Liver (tissue), 9 donors: ENCODE measurements around the gene NET1. TPM values are rescaled to one million over a fixed set of nuclear protein-coding genes. Genes with fewer than 3 reads are reported as not detected.
A peak's percentile ranks its signal among the peaks of the same experiment; 100 is the strongest.
"Not testable (repeated sequence)": the region's sequence is repeated elsewhere in the genome, so short reads cannot be mapped to it uniquely, and the experiment has no call there.

Experiments
- DNase-seq: peaks from one replicate; pipeline ENCODE4 v3.0.0-alpha.2; 2017; ENCODE audit warnings: low spot score
- H3K27ac ChIP-seq, 2 donors: one replicate each; pipeline ENCODE4 v1.7.0; 2013; ENCODE audit warnings: inconsistent platforms in 2 of 2, low read length in 2 of 2, control low read depth in 1 of 2, low read depth in 1 of 2, mild to moderate bottlenecking in 1 of 2
- H3K27me3 ChIP-seq, 4 donors: one replicate each; pipeline versions ENCODE4 v1.6.1 to v1.7.0; 2013; ENCODE audit warnings: low read length in 3 of 4, inconsistent platforms in 1 of 4, mild to moderate bottlenecking in 1 of 4, moderate library complexity in 1 of 4; ENCODE audit not compliant: control insufficient read depth in 4 of 4, insufficient read depth in 4 of 4
- H3K36me3 ChIP-seq, 4 donors: one replicate each; pipeline versions ENCODE4 v1.6.1 to v1.7.0; 2013; ENCODE audit warnings: low read length in 3 of 4, mild to moderate bottlenecking in 3 of 4, low read depth in 1 of 4, moderate library complexity in 1 of 4; ENCODE audit not compliant: control insufficient read depth in 4 of 4, insufficient read depth in 3 of 4
- H3K4me1 ChIP-seq, 4 donors: one replicate each; pipeline versions ENCODE4 v1.6.1 to v1.7.0; 2013; ENCODE audit warnings: low read length in 3 of 4, mild to moderate bottlenecking in 3 of 4, moderate library complexity in 1 of 4; ENCODE audit not compliant: control insufficient read depth in 4 of 4, insufficient read depth in 4 of 4
- H3K4me3 ChIP-seq, 3 donors: one replicate each; pipeline versions ENCODE4 v1.6.1 to v1.7.0; 2013; ENCODE audit warnings: low read length in 3 of 3, control low read depth in 1 of 3, low read depth in 1 of 3, mild to moderate bottlenecking in 1 of 3
- H3K9ac ChIP-seq, 2 donors: one replicate each; pipeline ENCODE4 v1.7.0; 2013; ENCODE audit warnings: low read length in 2 of 2, mild to moderate bottlenecking in 2 of 2, moderate library complexity in 2 of 2, control low read depth in 1 of 2, low read depth in 1 of 2
- H3K9me3 ChIP-seq, 4 donors: one replicate each; pipeline versions ENCODE4 v1.6.1 to v1.7.0; 2013; ENCODE audit warnings: low read length in 3 of 4; ENCODE audit not compliant: control insufficient read depth in 4 of 4
- ATF3 ChIP-seq: IDR thresholded peaks from 2 replicates; pipeline ENCODE4 v1.6.1; 2016; ENCODE audit warnings: antibody characterized with exemption
- FOXA1 ChIP-seq: IDR thresholded peaks from 2 replicates; pipeline ENCODE4 v1.6.1; 2016; ENCODE audit warnings: antibody characterized with exemption
- FOXA2 ChIP-seq: IDR thresholded peaks from 2 replicates; pipeline ENCODE4 v1.6.1; 2016; ENCODE audit warnings: antibody characterized with exemption
- GABPA ChIP-seq, 2 donors: IDR thresholded peaks in 1 of 2; conservative IDR thresholded peaks in 1 of 2; 2 replicates each; pipeline ENCODE4 v1.6.1; 2016; ENCODE audit warnings: antibody characterized with exemption in 2 of 2, mild to moderate bottlenecking in 1 of 2, moderate library complexity in 1 of 2
- HNF4A ChIP-seq, 2 donors: conservative IDR thresholded peaks; 2 replicates each; pipeline ENCODE4 v1.6.1; 2016; ENCODE audit warnings: antibody characterized with exemption in 2 of 2, mild to moderate bottlenecking in 2 of 2
- HNF4G ChIP-seq: IDR thresholded peaks from 2 replicates; pipeline ENCODE4 v1.6.1; 2016; ENCODE audit warnings: antibody characterized with exemption
- JUND ChIP-seq, 2 donors: IDR thresholded peaks; 2 replicates each; pipeline ENCODE4 v1.6.1; 2016; ENCODE audit warnings: antibody characterized with exemption in 2 of 2
- MAX ChIP-seq: IDR thresholded peaks from 2 replicates; pipeline ENCODE4 v1.6.1; 2016; ENCODE audit warnings: antibody characterized with exemption
- RAD21 ChIP-seq, 2 donors: IDR thresholded peaks; 2 replicates each; pipeline ENCODE4 v1.6.1; 2016; ENCODE audit warnings: antibody characterized with exemption in 2 of 2, mild to moderate bottlenecking in 2 of 2
- RXRA ChIP-seq, 2 donors: IDR thresholded peaks; 2 replicates each; pipeline ENCODE4 v1.6.1; 2017 to 2018; ENCODE audit warnings: antibody characterized with exemption in 2 of 2, mild to moderate bottlenecking in 1 of 2
- SP1 ChIP-seq: IDR thresholded peaks from 2 replicates; pipeline ENCODE4 v1.6.1; 2018; ENCODE audit warnings: antibody characterized with exemption, mild to moderate bottlenecking
- TAF1 ChIP-seq: conservative IDR thresholded peaks from 2 replicates; pipeline ENCODE4 v1.6.1; 2016; ENCODE audit warnings: antibody characterized with exemption, mild to moderate bottlenecking
- YY1 ChIP-seq: IDR thresholded peaks from 2 replicates; pipeline ENCODE4 v1.6.1; 2016; ENCODE audit warnings: antibody characterized with exemption, mild to moderate bottlenecking
- WGBS: extraction: QIAGEN DNeasy Blood & Tissue Kit; methylation state at CpG from one replicate; pipeline ENCODE4 v1.1.7; 2013; 5-methylcytosine and 5-hydroxymethylcytosine counted together
- polyA plus RNA-seq, 2 donors: library from polyadenylated mRNA; stranded (reverse) in 1 of 2; unstranded in 1 of 2; fragments of 200-250 nt in 1 of 2; fragments of >200 nt in 1 of 2; fragmentation: Nextera tagmentation in 1 of 2; extraction: Ambion mirVana in 1 of 2; gene quantifications; one replicate each; pipeline versions ENCODE4 v1.2.1 to v1.2.3, GENCODE V29; 2013 to 2015
- total RNA-seq, 2 donors: library from RNA; depleted of rRNA; stranded (reverse); fragments of >200 nt; gene quantifications; one replicate each; pipeline ENCODE4 v1.2.3, GENCODE V29; 2014
- TF ChIP-seq, protein P1 (sequence below): IDR thresholded peaks from 2 replicates; pipeline ENCODE4 v1.6.1; 2016; ENCODE audit warnings: antibody characterized with exemption, mild to moderate bottlenecking
- donor health status: healthy.
- donor health status: healthy.
- donor health status: healthy.
- donor health status: healthy.
- donor health status: healthy.

Gene NET1
- total and polyA plus RNA-seq, 4 donors: 16.2 to 38.6 (median 25.6) TPM

- Histone ChIP-seq H3K27me3 (no peaks in the 10 kb centered on the region), H3K9ac (no peak overlapping the region), H3K9me3 (no peaks in the 10 kb centered on the region), H3K36me3 (no peaks in the 10 kb centered on the region), H3K27ac (no peak overlapping the region), H3K4me1 (peaks cover 4 to 28% (median 21%) of the 10 kb centered on the region in 4 donors), H3K4me3 (no peak overlapping the region)
- WGBS: 99% methylated on average over 15 of the region's 15 CpGs
- TF ChIP-seq HNF4A (conservative IDR thresholded peaks at IDR 0.05): no peak
- TF ChIP-seq ATF3: no peak
- TF ChIP-seq HNF4G: no peak
- TF ChIP-seq RXRA (IDR thresholded peaks at IDR 0.05): no peak
- TF ChIP-seq MAX: no peak
- no peak for TF ChIP-seq FOXA2
- TF ChIP-seq FOXA1: no peak
- no peak for TF ChIP-seq JUND (IDR thresholded peaks at IDR 0.05)
- no peak for TF ChIP-seq SP1
- TF ChIP-seq GABPA (IDR thresholded peaks at IDR 0.05 in 1 of 2, conservative IDR thresholded peaks at IDR 0.05 in 1 of 2): no peak
- no peak for TF ChIP-seq RAD21 (IDR thresholded peaks at IDR 0.05)
- TF ChIP-seq YY1: no peak
- no peak for TF ChIP-seq TAF1
- TF ChIP-seq, protein P1, sequence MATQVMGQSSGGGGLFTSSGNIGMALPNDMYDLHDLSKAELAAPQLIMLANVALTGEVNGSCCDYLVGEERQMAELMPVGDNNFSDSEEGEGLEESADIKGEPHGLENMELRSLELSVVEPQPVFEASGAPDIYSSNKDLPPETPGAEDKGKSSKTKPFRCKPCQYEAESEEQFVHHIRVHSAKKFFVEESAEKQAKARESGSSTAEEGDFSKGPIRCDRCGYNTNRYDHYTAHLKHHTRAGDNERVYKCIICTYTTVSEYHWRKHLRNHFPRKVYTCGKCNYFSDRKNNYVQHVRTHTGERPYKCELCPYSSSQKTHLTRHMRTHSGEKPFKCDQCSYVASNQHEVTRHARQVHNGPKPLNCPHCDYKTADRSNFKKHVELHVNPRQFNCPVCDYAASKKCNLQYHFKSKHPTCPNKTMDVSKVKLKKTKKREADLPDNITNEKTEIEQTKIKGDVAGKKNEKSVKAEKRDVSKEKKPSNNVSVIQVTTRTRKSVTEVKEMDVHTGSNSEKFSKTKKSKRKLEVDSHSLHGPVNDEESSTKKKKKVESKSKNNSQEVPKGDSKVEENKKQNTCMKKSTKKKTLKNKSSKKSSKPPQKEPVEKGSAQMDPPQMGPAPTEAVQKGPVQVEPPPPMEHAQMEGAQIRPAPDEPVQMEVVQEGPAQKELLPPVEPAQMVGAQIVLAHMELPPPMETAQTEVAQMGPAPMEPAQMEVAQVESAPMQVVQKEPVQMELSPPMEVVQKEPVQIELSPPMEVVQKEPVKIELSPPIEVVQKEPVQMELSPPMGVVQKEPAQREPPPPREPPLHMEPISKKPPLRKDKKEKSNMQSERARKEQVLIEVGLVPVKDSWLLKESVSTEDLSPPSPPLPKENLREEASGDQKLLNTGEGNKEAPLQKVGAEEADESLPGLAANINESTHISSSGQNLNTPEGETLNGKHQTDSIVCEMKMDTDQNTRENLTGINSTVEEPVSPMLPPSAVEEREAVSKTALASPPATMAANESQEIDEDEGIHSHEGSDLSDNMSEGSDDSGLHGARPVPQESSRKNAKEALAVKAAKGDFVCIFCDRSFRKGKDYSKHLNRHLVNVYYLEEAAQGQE: no peak
- DNase-seq: peak; percentile 27
These were observed 57.9 kb downstream of the NET1 start for GRCh38 chr10:5470062-5470751.

- H3K9me3 ChIP-seq, H3K4me3 ChIP-seq, H3K4me1 ChIP-seq, H3K27ac ChIP-seq, H3K27me3 ChIP-seq, DNase-seq, H3K9ac ChIP-seq, H3K36me3 ChIP-seq: not testable (repeated sequence)
- 88% methylated on average over 4 of the region's 4 CpGs for WGBS
These were observed 62.3 kb downstream of the NET1 start for GRCh38 chr10:5474642-5475041.

DNA sequence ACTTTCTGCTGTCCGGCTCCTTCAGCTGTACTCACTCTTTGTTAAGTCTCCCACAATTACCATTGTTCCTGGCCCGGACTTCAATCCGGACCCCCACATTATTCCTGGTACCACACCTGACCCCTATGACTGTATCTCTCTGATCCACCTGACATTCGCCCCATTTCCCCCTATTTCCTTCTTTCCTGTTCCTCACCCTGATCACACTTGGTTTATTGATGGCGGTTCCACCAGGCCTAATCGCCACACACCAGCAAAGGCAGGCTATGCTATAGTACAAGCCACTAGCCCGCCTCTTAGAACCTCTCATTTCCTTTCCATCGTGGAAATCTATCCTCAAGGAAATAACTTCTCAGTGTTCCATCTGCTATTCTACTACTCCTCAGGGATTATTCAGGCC, 62.7 kb downstream of the NET1 start:
- H3K9me3 ChIP-seq, DNase-seq, H3K27ac ChIP-seq, H3K36me3 ChIP-seq, H3K27me3 ChIP-seq, H3K4me1 ChIP-seq, H3K4me3 ChIP-seq, H3K9ac ChIP-seq: not testable (repeated sequence)
- WGBS: 87% methylated on average over 6 of the region's 8 CpGs

- WGBS: 96% methylated on average over 10 of the region's 12 CpGs
- not testable (repeated sequence) for H3K27me3 ChIP-seq, H3K4me1 ChIP-seq, DNase-seq, H3K27ac ChIP-seq, H3K4me3 ChIP-seq, H3K9ac ChIP-seq, H3K36me3 ChIP-seq, H3K9me3 ChIP-seq
These were observed 63.8 kb downstream of the NET1 start for GRCh38 chr10:5475974-5476807.
